Measurements from ENCODE around the gene AHDC1. TPM values are rescaled to one million over a fixed set of nuclear protein-coding genes. Genes with fewer than 3 reads are reported as not detected.
"Not testable (repeated sequence)": the region's sequence is repeated elsewhere in the genome, so short reads cannot be mapped to it uniquely, and the experiment has no call there.

AHDC1 gene
- polyA plus RNA-seq, 3 donors = 49.7 to 58.9 (median 49.8) TPM

DNA sequence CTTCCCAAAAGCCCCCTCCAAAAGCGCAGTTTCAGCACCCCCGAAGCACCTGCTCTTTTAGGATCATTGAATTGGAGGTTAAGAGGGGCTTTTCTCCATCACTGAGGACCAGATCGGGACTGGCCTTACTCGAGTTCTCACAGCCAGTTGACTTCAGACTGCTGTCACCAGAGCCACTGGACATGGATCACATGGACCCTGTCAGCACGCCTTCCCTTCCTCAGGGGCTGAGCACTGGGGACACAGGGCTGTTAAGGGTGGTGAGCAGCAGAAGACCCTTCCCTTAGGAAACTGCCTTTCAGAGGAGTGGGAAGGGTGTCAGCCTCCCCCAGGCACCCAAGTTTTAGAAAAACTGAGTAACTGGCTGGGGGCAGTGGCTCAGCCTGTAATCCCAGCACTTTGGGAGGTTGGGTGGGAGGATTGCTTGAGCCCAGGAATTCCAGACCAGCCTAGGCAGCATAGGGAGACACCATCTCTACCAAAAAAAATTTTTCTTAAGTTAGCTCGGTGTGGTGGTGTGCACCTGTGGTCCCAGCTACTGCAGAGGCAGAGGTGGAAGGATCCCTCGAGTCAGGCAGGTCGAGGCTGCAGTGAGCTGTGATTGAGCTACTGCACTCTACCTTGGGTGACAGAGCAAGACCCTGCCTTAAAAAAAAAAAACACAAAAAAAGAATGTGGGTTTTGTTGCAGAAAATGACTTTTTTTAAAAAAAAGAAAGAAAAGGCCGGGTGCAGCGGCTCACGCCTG is 31.6 kb upstream of the AHDC1 start:
- DNase-seq = no peak

DNA sequence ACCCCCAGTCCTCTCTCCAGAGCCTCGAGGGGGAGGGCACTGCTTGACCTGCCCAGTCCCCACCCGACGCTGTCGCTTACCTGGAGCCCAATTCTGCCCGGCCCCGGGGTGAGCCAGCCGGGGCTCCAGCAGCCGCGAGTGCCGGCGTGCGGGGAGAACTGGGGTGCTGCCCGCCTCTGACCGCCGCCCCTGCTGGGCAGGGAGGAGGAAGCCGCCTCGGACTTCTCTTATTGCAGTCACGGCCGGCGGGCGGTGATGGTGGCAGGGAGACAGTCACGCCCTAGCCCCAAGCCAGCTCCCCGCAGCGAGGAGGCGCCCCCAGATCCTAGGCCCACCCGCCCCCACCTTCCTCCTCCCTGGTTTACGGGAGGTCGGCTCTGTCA is 31.0 kb upstream of the AHDC1 start, which contains the start of gene FGR:
Gene FGR (minus strand): TSS at position 201 of the 383 bp plus-strand sequence. CDS start 11,269 bp downstream, outside the sequence.
- DNase-seq = no peak

DNA sequence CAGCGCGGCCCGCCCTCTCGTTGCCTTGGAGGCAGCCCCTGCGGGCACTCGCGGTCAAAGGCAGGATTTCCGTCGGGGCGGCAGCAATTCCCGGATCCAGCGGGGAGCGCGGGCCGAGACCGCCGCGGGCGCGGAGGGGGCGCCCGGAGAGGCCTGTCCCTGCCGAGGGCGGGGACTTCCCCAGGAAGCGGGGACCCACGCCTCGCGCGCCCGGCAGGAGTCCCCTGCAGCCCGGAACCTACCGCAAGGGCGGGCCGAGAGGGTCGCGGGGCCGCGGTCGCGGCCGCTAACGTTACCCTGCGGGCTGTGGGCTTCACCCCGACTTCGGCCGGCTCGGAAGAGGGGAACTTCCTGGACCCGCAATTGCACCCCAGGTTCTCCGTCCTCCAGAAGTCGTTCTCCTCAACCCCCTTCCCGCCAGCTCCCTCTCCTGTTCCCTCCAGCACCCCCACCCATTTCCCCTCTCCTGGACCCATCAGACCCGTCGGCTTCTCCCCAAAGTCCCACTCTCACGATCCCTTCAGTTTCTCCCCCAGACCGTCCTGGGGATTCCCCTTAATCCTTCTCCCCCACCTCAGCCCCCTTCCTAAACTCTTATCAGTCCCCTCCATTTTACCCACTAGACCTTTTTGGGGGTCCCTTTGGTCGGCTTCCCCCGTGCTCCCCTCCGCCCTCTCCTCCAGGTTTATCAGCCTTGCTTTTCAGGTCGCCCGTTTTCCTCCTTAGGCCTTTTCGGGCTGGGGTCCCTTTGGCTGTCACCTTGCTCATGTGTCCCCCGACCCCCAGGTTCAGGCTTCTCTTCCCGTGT is 30.4 kb upstream of the AHDC1 start:
- DNase-seq = peak; percentile 52

DNA sequence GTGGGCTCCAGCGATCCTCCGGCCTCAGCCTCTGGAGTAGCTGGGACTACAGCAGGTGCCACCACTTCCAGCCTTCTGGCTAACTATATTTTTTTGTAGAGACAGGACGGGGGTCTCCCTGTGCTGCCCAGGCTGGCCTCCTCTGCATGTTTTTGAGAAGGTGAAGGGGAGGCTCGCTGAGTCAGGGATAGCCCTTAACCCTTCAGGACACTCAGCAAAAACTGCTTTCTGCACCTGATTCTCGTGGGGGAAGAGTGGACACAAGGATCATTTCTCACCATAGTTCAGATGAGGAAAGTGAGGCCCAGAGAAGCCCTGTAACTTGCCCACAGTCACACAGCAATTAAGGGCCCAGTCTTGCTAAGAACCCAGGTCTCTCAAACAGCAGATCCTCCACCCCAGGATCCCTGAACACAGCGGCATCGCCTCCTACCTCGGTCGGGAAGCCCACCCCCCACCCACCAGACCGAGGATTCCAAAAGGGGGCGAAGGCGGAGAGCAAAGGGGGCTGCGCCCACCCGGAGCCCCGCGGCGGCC is 29.8 kb upstream of the AHDC1 start:
- no peak for DNase-seq

DNA sequence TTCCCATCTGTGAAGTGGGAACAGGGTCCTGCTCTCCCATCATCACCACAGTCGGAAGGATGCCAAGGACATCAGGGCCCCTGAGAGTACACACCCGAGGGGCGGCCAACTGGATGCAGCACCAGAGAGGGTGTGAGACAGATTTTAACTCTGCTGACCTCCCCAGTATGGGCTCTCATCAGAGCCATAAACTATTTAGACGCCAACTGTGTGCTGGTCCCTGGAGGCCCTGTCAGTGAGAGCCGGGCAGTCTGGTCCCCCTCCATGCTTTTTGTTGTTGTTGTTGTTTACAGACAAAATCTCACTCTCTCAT is 29.3 kb upstream of the AHDC1 start:
- no peak for DNase-seq

DNA sequence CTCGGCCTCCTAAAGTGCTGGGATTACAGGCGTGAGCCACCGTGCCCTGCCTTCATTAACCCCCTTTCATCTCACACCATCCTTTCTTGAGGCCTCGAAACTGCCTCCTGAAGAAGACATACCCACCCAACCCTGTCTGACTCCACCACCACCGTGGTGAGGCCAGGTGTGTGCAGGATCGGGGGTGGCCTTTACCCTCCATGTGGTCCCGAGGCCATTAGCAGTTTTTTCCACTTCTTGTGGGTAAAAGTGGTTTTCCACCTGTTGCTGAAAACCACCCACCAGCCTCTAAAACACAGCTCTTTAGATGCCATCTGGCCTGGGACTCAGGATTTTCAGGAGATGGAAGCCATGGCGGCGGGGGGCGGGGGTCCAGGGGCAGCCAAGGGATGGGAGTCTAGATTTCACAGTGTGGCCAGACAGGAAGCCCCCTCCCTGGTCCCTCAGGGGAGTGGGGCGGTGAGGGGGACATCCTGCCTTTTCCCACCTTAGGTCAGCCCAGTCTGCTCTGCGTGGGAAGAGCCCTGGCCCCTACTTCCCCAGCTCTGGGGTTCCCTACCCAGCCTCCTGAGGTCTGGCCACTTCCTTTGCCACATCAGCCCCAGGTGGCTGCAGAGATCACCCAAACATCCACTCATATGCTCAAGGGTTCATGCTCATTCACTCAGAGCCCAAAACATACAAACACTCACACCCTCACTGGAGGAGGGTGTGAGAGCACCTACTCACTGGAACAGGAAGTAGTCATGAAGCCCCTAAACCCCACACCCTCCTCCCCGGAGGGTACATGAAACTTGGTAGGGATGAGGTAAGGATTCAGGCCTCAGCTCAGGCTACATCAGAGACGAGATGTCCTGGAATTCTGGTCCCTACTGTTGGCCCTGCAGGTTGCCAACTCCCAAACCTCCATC is 28.7 kb upstream of the AHDC1 start:
- DNase-seq = no peak

DNA sequence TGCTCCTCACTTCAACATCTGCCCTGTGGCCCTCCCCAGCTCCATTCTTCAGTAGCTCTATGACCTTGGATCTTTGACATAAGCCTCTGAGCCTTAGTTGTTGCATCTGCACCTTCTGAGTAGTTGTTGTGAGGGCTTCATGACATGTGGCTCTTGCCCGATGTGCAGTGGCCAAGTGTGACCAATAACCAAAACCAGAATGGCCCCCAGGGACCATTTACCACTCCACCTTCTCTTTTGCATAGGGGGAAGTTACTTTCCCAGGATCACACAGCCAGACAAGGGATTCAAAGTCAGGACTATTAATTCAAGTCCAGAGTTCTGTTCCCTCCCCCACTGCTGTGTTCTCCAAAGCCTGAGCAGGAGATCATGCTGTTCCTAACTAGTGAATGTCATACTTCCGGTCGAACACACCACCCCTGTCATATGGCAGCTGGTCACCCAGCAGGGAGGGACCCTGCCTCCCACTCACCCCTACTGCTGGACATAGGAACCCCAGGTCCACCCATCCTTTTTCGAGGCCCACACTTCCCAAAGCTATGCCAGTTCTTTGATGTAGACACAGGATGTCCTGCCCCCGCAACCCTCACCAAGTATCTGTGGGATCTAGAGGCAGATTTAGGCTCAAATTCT is 27.0 kb upstream of the AHDC1 start:
- no peak for DNase-seq

DNA sequence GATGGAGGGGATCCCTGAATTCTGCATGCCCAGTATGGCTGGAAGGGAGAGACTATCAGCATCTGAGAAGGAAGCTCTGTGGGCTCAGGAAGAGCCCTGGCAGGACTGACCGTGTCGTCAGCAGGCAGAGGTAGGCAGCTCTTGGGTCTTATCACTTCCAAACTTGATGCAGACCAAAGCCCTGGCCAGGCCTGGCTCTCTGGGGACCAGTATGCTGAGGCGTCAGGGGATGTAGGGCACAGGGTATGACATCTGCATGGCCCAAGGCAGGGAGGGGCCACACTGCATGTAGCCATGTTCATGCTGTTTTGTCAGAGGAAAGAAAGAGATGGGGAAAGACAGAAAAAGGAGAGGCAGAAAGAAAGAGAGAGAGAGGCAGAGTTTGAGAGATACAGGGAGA is 24.8 kb upstream of the AHDC1 start:
- no peak for DNase-seq

DNA sequence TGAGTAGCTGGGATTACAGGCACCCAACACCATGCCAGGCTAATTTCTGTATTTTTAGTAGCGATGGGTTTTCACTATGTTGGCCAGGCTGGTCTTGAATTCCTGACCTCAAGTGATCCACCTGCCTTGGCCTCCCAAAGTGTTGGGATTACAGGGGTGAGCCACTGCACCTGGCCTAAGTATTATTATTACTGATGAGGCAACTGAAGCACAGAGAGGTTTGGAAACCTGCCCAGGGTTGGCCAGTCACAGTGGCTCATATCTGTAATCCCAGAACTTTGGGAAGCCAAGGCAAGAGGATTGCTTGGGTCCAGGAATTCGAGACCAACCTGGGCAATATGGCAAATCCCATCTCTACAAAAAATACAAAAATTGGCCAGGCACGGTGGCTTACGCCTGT is 23.8 kb upstream of the AHDC1 start:
- DNase-seq = not testable (repeated sequence)

DNA sequence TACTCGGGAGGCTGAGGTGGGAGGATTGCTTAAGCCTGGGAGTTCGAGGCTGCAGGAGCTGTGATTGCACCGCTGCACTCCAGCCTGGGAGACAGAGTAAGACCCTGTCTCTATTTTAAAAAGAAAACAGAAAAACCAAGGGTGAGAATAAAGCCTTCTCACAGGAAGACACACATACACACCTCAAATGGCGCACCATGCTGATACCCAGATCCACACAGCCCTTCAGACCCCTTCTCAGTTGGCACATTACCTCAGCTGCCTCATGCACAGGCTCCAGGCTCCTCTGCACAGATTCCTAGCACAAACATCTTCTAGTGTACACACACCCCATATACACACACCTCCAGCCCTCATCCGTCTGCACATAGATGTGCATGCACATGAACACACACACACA is 23.1 kb upstream of the AHDC1 start:
- no peak for DNase-seq

DNA sequence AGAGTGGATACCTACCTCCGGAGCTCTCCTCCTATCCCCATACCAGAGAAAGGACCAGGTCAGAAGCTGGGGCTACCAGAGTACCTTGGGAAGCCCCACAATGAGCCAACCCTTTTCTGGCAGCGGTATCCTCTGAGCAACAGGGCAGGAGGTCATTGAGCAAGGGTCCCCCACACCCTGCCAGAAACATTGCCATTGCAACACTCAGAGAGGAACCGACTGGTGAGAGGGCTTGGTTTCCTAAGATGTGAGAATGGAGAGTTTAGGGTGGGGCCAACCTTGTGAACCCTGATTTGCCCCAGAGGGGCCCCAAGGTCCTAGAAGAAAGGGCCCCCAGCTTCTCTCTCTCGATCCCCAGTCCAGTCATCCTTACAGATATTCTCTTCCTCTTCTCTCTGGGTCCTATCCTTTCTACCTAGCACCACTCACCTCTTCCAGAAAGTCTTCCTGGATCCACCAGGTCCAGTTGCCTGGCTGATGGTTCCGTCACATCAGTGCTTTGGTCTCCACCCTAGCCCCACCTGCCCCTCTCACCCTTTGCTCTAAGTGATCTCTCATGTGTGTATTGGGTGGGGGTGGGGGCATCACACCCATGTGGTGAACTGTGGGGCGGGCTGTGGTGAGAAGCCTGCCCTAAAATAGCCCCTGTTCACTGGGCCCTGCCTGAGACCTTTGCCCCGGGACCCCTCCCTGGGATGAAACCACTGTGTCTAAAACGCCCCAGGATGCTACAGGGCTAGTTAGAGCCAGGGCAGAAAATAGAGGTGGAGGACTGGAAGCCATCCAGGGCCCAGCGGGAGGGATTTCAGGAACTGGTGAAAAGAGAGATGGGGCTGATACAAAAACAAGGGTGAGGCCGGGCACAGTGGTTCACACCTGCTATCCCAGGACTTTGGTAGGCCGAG is 22.3 kb upstream of the AHDC1 start:
- no peak for DNase-seq

DNA sequence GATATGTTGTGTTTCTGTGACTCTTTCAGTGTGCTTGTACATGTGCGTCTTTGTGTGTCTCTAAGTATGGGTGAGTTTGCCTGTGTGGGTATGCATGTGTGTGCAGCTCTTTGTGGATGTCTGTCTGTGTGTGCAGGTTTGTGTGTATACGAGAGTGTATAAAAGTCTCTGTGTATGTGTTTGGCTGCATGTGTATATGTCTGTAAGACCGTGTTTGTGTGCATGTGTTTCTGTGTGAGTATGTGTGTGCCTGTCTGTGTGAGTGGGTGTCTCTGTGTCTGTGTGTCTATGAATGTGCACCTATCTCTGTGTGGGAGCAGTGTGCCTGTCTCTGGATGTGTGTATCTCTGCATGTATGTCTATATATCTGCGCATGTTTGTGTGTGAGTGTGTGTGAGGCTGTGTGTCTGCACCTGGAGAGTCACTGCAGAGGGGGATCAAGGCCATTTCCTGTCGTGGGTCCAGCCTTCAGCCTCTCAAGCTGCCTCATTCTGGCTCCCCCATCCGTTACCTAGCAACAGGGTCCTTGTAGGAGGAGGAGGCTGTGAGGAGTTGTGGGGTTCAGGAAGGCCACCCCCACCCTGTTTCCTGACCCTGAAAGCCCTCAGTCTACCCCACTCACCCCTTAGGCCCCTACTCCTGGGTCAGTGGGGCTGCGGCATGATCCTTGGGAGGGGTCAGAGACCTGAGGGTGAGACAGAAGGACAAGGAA is 20.7 kb upstream of the AHDC1 start:
- DNase-seq = no peak

DNA sequence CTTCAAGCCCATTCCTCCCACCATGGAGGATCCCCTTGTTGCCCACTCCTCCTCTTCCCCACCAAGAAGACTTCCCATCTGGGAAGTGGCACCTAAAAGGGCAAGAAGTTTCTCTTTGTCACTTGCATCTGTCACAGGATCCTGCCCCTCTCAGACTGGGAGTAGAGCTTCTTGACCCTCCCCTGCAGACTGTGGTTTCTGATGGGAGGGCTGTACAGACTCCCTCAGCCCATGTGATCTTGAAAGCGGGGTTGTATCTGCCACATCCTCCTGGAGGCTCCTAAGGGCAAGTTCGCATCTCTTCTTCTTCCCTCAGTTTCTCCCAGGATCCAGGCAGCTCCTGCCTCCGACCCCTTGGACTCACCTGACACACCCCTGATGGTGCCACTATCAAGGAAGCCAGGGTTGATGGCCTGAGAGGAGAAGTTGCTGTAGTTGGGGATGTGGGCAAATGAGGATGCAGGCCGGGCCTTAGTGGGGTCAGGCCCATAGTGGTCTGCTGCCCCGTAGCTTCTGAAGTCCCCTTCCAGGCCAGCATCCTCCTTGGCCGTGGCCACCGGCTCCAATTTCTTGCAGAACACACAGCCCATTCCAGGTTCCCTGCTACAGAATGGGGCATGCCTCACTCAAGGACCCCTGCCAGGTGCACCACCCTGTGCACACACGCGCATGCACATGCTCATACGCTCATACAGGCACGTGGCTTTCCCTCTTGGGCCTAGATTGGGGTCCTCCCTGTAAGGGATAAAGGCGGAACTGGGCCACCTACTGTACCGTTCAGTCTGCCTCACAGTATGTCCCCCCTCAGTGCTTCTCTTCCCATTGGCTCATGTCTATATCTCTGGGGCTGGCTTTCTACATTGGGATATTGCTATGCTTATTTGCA is 19.6 kb upstream of the AHDC1 start:
- no peak for DNase-seq

DNA sequence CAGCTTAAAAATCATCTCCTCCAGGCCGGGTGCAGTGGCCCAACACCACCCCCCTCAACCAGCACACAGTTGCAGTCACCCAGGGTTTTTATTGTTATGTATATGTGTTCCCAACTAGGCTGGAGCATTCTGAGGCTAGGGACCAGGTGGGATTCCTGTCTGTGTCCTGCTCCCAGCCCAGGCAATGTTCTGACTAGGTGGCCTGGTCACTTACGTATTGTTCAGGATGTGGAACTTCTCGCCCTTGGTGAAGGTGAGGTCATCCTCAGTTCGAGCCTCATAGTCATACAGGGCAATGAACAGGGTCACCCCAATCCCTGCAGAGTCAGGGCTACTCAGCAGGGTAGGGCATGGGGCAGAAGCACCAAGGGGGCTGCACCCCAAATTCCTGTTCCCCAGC is 18.9 kb upstream of the AHDC1 start:
- no peak for DNase-seq

DNA sequence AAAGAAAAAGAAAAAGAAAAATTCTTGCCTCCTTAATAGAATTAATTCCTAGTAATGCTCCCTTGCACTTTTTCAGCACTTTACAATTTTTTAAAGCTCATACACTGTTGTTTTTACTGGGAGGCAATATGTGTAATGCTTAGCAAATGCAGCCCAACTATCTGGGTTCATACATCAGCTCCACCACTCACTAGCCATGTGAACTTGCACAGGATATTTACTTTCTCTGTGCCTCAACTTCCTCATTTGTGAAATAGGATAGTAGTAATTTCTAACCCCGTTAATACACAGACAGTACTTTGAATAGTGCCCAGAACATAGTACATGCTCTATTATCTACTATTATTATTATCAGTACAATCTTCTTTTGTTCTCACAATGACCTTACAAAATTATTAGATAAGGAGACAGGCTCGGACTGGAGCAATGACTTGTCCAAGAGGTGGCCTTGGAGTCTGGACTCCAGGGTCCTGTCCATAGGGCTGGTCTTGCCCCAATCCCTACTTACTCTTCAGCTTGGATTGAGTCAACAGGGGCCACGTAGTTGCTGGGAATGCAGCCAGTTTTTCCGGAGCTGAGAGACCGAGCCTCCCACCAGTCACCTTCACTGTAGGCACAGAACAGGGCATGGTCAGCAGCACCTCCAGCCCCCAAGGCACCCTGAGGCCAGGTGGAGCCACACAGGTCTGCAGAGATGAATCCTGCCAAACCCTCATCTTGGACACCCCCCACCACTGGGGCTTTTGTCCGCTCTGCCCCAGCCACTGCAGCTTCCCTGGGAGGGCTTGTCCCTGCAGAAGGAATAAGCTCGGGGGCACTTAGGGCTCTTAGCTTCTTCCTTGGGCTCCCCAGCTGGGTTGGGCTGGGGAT is 17.3 kb upstream of the AHDC1 start:
- no peak for DNase-seq

DNA sequence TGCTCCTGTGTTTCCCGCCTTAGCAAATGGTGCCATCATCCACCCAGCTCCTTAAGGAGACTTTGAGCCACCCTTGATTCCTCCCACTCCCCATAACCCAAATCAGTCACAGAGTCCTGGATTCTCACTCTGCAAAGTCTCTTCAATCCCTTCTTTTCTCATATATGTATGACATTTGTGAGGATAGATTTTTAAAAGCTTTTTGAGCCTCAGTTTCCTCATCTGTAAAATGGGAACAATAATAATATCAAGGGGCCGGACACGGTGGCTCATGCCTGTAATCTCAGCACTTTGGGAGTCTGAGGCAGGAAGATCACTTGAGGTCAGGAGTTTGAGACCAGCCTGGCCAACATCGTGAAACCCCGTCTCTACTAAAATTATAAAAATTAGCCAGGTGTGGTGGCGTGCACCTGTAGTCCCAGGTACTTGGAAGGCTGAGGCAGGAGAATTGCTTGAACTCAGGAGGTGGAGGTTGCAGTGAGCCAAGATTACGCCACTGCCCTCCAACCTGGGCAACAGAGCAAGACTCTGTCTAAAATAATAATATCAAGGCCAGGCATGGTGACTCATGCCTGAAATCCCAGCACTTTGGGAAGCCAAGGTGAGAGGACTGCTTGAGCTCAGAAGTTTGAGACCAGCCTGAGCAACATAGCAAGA is 16.0 kb upstream of the AHDC1 start:
- DNase-seq = not testable (repeated sequence)

Measured in renal pelvis (tissue), 4 donors.